Left ventricle myocardium inferior (tissue), 1 donor: ENCODE data around the gene TWF1. TPM values are rescaled to one million over a fixed set of nuclear protein-coding genes. Genes with fewer than 3 reads are reported as not detected.
"Not testable (repeated sequence)": the region's sequence is repeated elsewhere in the genome, so short reads cannot be mapped to it uniquely, and the experiment has no call there.

Experiments used
- DNase-seq: peaks from one replicate; pipeline ENCODE4 v3.0.0-alpha.2; 2020
- H3K27ac ChIP-seq: fragments of 200-600 bp; replicated peaks from 2 replicates; pipeline ENCODE4 v1.8.0; 2021
- H3K27me3 ChIP-seq: fragments of 200-600 bp; 2 replicates; pipeline ENCODE4 v1.8.0; 2021; ENCODE audit warnings: low read depth
- H3K36me3 ChIP-seq: fragments of 200-600 bp; 2 replicates; pipeline ENCODE4 v1.8.0; 2021
- H3K4me1 ChIP-seq: fragments of 200-600 bp; 2 replicates; pipeline ENCODE4 v1.8.0; 2021
- H3K4me3 ChIP-seq: fragments of 200-600 bp; 2 replicates; pipeline ENCODE4 v1.8.0; 2021; ENCODE audit warnings: mild to moderate bottlenecking, moderate library complexity
- H3K9me3 ChIP-seq: fragments of 200-600 bp; replicated peaks from 2 replicates; pipeline ENCODE4 v1.8.0; 2021
- CTCF ChIP-seq: fragments of 200-600 bp; IDR thresholded peaks from 2 replicates; pipeline ENCODE4 v1.8.0; 2021; ENCODE audit warnings: antibody characterized with exemption, mild to moderate bottlenecking, borderline replicate concordance
- intact Hi-C: fragments of 100-400 bp; cut with micrococcal nuclease; formaldehyde crosslinking; loops from one replicate; pipeline ENCODE4 v1.11.0; 2022
- total RNA-seq: library from RNA; stranded (reverse); fragmentation: NEBNext Ultra II Directional; extraction: Animal tissue kit (Norgen Biotek cat#: 25700); gene quantifications from one replicate; pipeline ENCODE4 v1.2.1, GENCODE V29; 2021
- donor health status: DM: no; HTN: yes; CAD: no; lungs with severe emphysema.

The TWF1 gene
- total RNA-seq, 1 donor from 2014 or later: 14.3 TPM

GRCh38 chr12:43760396-43760795 lies 45.7 kb downstream of the TWF1 start:
- peak overlapping the region; percentile 75 for H3K4me3 ChIP-seq
- H3K27ac ChIP-seq: no peak overlapping the region
- no peak for DNase-seq

GRCh38 chr12:43758728-43759563 lies 47.2 kb downstream of the TWF1 start, which contains the start of the genes IRAK4 and PUS7L:
IRAK4 (plus strand) TSS chr12:43758951; CDS start chr12:43768112, 9,161 bp downstream.
PUS7L (minus strand) TSS chr12:43758790; CDS start chr12:43755245, 3,545 bp downstream.
- intact Hi-C loops: no loop called here

More at GRCh38 chr12:43760396-43760795, 45.7 kb downstream of the TWF1 start:
- Histone ChIP-seq H3K36me3 (no peaks in the 10 kb centered on the region), H3K9me3 (no peaks in the 10 kb centered on the region), H3K27me3 (no peaks in the 10 kb centered on the region), H3K4me1 (peaks cover 43% of the 10 kb centered on the region)
- no peak for TF ChIP-seq CTCF
- intact Hi-C loops: no loop called here

GRCh38 chr12:43758247-43758727 lies 47.8 kb downstream of the TWF1 start:
- peaks cover 15% of the 10 kb centered on the region for H3K36me3 ChIP-seq
- H3K9me3 ChIP-seq: no peaks in the 10 kb centered on the region
- intact Hi-C loops: no loop called here
- H3K27ac ChIP-seq: peak overlapping the region; percentile 84
- DNase-seq: no peak
- peak overlapping the region; percentile 75 for H3K4me3 ChIP-seq
- H3K27me3 ChIP-seq: no peaks in the 10 kb centered on the region
- TF ChIP-seq CTCF: no peak
- peaks cover 51% of the 10 kb centered on the region for H3K4me1 ChIP-seq

More at GRCh38 chr12:43758728-43759563, 47.2 kb downstream of the TWF1 start, which contains the start of the genes IRAK4 and PUS7L:
- TF ChIP-seq CTCF: peak; percentile 55
- Histone ChIP-seq H3K27ac (peak within 1 kb of the TSS; percentile 84), H3K27me3 (no peaks in the 10 kb centered on the region), H3K4me3 (peak within 1 kb of the TSS; percentile 75), H3K4me1 (peaks cover 44% of the 10 kb centered on the region), H3K9me3 (no peaks in the 10 kb centered on the region), H3K36me3 (peaks cover 8% of the 10 kb centered on the region)
- DNase-seq: peak; percentile 93

GRCh38 chr12:43754015-43754414 lies 52.1 kb downstream of the TWF1 start:
- no peak for DNase-seq
- H3K4me3 ChIP-seq: no peak overlapping the region
- peaks cover 3% of the 10 kb centered on the region for H3K9me3 ChIP-seq
- H3K27me3 ChIP-seq: no peaks in the 10 kb centered on the region
- H3K27ac ChIP-seq: no peak overlapping the region
- H3K4me1 ChIP-seq: peaks cover 22% of the 10 kb centered on the region
- intact Hi-C loops: no loop called here
- peaks cover 15% of the 10 kb centered on the region for H3K36me3 ChIP-seq
- TF ChIP-seq CTCF: no peak

GRCh38 chr12:43751360-43751759 lies 54.8 kb downstream of the TWF1 start:
- H3K4me3 ChIP-seq, H3K27ac ChIP-seq, intact Hi-C loops, H3K27me3 ChIP-seq, DNase-seq, H3K4me1 ChIP-seq, H3K9me3 ChIP-seq: not testable (repeated sequence)
- peaks cover 21% of the 10 kb centered on the region for H3K36me3 ChIP-seq

GRCh38 chr12:43750814-43751213 lies 55.3 kb downstream of the TWF1 start:
- peaks cover 23% of the 10 kb centered on the region for H3K36me3 ChIP-seq
- TF ChIP-seq CTCF: no peak
- H3K4me1 ChIP-seq: peaks cover 10% of the 10 kb centered on the region
- intact Hi-C loops: no loop called here
- DNase-seq: no peak
- H3K27ac ChIP-seq: no peak overlapping the region
- no peaks in the 10 kb centered on the region for H3K27me3 ChIP-seq
- H3K9me3 ChIP-seq: peaks cover 3% of the 10 kb centered on the region
- H3K4me3 ChIP-seq: no peak overlapping the region
